Measurements from ENCODE around the gene GPD1L.

GPD1L gene

GRCh38 chr3:32172420-32172819, 66.0 kb downstream of the GPD1L start:
- H3K9me3 ChIP-seq (ENCODE audit: insufficient read depth, low read length): peaks cover 15% of the 10 kb centered on the region
- H2AFZ ChIP-seq (ENCODE audit: low read depth, low read length, severe bottlenecking): no peak overlapping the region
- no peak overlapping the region for H3K4me3 ChIP-seq (ENCODE audit: insufficient read depth, low read length, poor library complexity, severe bottlenecking)
- no peaks in the 10 kb centered on the region for H3K9me2 ChIP-seq (replicated peaks; ENCODE audit: insufficient read depth, low read length)
- H3K9ac ChIP-seq (ENCODE audit: low read length): no peak overlapping the region
- no peak for TF ChIP-seq EZH2phosphoT487 (conservative IDR thresholded peaks at IDR 0.05; ENCODE audit: low read length)
- TF ChIP-seq CTCF (IDR thresholded peaks at IDR 0.05; ENCODE audit: insufficient read depth, low read length, poor library complexity, severe bottlenecking): no peak
- no peak overlapping the region for H3K4me2 ChIP-seq (ENCODE audit: low read depth, low read length, poor library complexity, severe bottlenecking)
- no peaks in the 10 kb centered on the region for H3K79me2 ChIP-seq (ENCODE audit: insufficient read depth, low read length)
- no peaks in the 10 kb centered on the region; the same call in 1 of the 2 replicates for H3F3A ChIP-seq (ENCODE audit: insufficient read depth)
- no peak overlapping the region for H3K27ac ChIP-seq (ENCODE audit: low read depth, low read length)
- no peaks in the 10 kb centered on the region for H4K20me1 ChIP-seq (ENCODE audit: low read depth, low read length)
- H3K36me3 ChIP-seq (ENCODE audit: low read length): peaks cover 11% of the 10 kb centered on the region; the same call in 1 of the 2 replicates
- no peaks in the 10 kb centered on the region for H3K27me3 ChIP-seq (ENCODE audit: low read length)

- TF ChIP-seq EZH2phosphoT487 (conservative IDR thresholded peaks at IDR 0.05; ENCODE audit: low read length): no peak
- TF ChIP-seq CTCF (IDR thresholded peaks at IDR 0.05; ENCODE audit: insufficient read depth, low read length, poor library complexity, severe bottlenecking): peak; percentile 60
- Histone ChIP-seq H3K9me3 (ENCODE audit: insufficient read depth, low read length) (peaks cover 13% of the 10 kb centered on the region), H3K4me3 (ENCODE audit: insufficient read depth, low read length, poor library complexity, severe bottlenecking) (no peak overlapping the region), H3K9me2 (replicated peaks; ENCODE audit: insufficient read depth, low read length) (no peaks in the 10 kb centered on the region), H3K36me3 (ENCODE audit: low read length) (peaks cover 9% of the 10 kb centered on the region; the same call in 1 of the 2 replicates), H3K4me2 (ENCODE audit: low read depth, low read length, poor library complexity, severe bottlenecking) (no peak overlapping the region), H2AFZ (ENCODE audit: low read depth, low read length, severe bottlenecking) (no peak overlapping the region), H4K20me1 (ENCODE audit: low read depth, low read length) (no peaks in the 10 kb centered on the region), H3K79me2 (ENCODE audit: insufficient read depth, low read length) (no peaks in the 10 kb centered on the region), H3K27ac (ENCODE audit: low read depth, low read length) (no peak overlapping the region), H3K27me3 (ENCODE audit: low read length) (no peaks in the 10 kb centered on the region), H3F3A (ENCODE audit: insufficient read depth) (no peaks in the 10 kb centered on the region; the same call in 1 of the 2 replicates), H3K9ac (ENCODE audit: low read length) (no peak overlapping the region)
Observed at GRCh38 chr3:32175607-32176197, 69.3 kb downstream of the GPD1L start.

GRCh38 chr3:32176989-32177701, 70.7 kb downstream of the GPD1L start:
- no peaks in the 10 kb centered on the region for H3K27me3 ChIP-seq (ENCODE audit: low read length)
- H3K9me3 ChIP-seq (ENCODE audit: insufficient read depth, low read length): no peaks in the 10 kb centered on the region
- no peaks in the 10 kb centered on the region; the same call in 1 of the 2 replicates for H3F3A ChIP-seq (ENCODE audit: insufficient read depth)
- peak; percentile 68 for TF ChIP-seq CTCF (IDR thresholded peaks at IDR 0.05; ENCODE audit: insufficient read depth, low read length, poor library complexity, severe bottlenecking)
- TF ChIP-seq EZH2phosphoT487 (conservative IDR thresholded peaks at IDR 0.05; ENCODE audit: low read length): no peak
- no peak overlapping the region for H3K4me2 ChIP-seq (ENCODE audit: low read depth, low read length, poor library complexity, severe bottlenecking)
- H3K79me2 ChIP-seq (ENCODE audit: insufficient read depth, low read length): no peaks in the 10 kb centered on the region
- no peak overlapping the region for H2AFZ ChIP-seq (ENCODE audit: low read depth, low read length, severe bottlenecking)
- H3K9me2 ChIP-seq (replicated peaks; ENCODE audit: insufficient read depth, low read length): no peaks in the 10 kb centered on the region
- 0 out of 2 replicates have a peak, but pooled peaks cover under 1% of the 10 kb centered on the region for H3K36me3 ChIP-seq (ENCODE audit: low read length)
- H3K4me3 ChIP-seq (ENCODE audit: insufficient read depth, low read length, poor library complexity, severe bottlenecking): no peak overlapping the region
- H4K20me1 ChIP-seq (ENCODE audit: low read depth, low read length): no peaks in the 10 kb centered on the region
- no peak overlapping the region for H3K27ac ChIP-seq (ENCODE audit: low read depth, low read length)
- H3K9ac ChIP-seq (ENCODE audit: low read length): no peak overlapping the region
